GM19452 (cell line): Measurements from ENCODE around the gene RAB27B.

Experiments
- ATAC-seq: cut with Tn5 transposase; IDR thresholded peaks from one replicate; pipeline ENCODE4 v1.9.1; 2021; ENCODE audit not compliant: unreplicated experiment

The RAB27B gene

GRCh38 chr18:54859667-54860421, 31.6 kb downstream of the RAB27B start:
- no peak for ATAC-seq

- ATAC-seq: no peak
These were observed 32.7 kb downstream of the RAB27B start for GRCh38 chr18:54860941-54861340.

- no peak for ATAC-seq
These were observed 38.9 kb downstream of the RAB27B start for GRCh38 chr18:54867131-54867530.

- no peak for ATAC-seq
These were observed 43.0 kb downstream of the RAB27B start for GRCh38 chr18:54871231-54871630.

- ATAC-seq: no peak
These were observed 44.4 kb downstream of the RAB27B start for GRCh38 chr18:54872681-54873080.

GRCh38 chr18:54873884-54874255, 45.6 kb downstream of the RAB27B start:
- ATAC-seq: no peak

- ATAC-seq: no peak
These were observed 46.8 kb downstream of the RAB27B start for GRCh38 chr18:54875063-54875462.

- ATAC-seq: no peak
These were observed 48.8 kb downstream of the RAB27B start for GRCh38 chr18:54877076-54877475.

GRCh38 chr18:54878159-54878622, 49.9 kb downstream of the RAB27B start:
- ATAC-seq: no peak

- ATAC-seq: no peak
These were observed 50.5 kb downstream of the RAB27B start for GRCh38 chr18:54878659-54879358.

- no peak for ATAC-seq
These were observed 51.4 kb downstream of the RAB27B start for GRCh38 chr18:54879691-54880090.

GRCh38 chr18:54880395-54881105, 52.3 kb downstream of the RAB27B start:
- ATAC-seq: no peak

GRCh38 chr18:54881229-54881768, 53.0 kb downstream of the RAB27B start:
- ATAC-seq: no peak

- ATAC-seq: no peak
These were observed 54.0 kb downstream of the RAB27B start for GRCh38 chr18:54882318-54882717.

- no peak for ATAC-seq
These were observed 55.7 kb downstream of the RAB27B start for GRCh38 chr18:54883816-54884604.

GRCh38 chr18:54888378-54888777, 60.1 kb downstream of the RAB27B start:
- no peak for ATAC-seq

GRCh38 chr18:54888933-54889332, 60.7 kb downstream of the RAB27B start:
- no peak for ATAC-seq

- no peak for ATAC-seq
These were observed 71.2 kb downstream of the RAB27B start for GRCh38 chr18:54899500-54899899.

GRCh38 chr18:54900290-54900689, 72.0 kb downstream of the RAB27B start:
- ATAC-seq: no peak

- no peak for ATAC-seq
These were observed 76.3 kb downstream of the RAB27B start for GRCh38 chr18:54904581-54904980.

- ATAC-seq: no peak
These were observed 77.4 kb downstream of the RAB27B start for GRCh38 chr18:54905629-54906028.
